GM21717 (cell line): ENCODE data around the gene KNTC1.
"Not testable (repeated sequence)": the region's sequence is repeated elsewhere in the genome, so short reads cannot be mapped to it uniquely, and the experiment has no call there.

Experiments
- ATAC-seq: cut with Tn5 transposase; IDR thresholded peaks from one replicate; pipeline ENCODE4 v1.9.1; 2021; ENCODE audit warnings: mild to moderate bottlenecking, moderate library complexity; ENCODE audit not compliant: unreplicated experiment

The KNTC1 gene, protein sequence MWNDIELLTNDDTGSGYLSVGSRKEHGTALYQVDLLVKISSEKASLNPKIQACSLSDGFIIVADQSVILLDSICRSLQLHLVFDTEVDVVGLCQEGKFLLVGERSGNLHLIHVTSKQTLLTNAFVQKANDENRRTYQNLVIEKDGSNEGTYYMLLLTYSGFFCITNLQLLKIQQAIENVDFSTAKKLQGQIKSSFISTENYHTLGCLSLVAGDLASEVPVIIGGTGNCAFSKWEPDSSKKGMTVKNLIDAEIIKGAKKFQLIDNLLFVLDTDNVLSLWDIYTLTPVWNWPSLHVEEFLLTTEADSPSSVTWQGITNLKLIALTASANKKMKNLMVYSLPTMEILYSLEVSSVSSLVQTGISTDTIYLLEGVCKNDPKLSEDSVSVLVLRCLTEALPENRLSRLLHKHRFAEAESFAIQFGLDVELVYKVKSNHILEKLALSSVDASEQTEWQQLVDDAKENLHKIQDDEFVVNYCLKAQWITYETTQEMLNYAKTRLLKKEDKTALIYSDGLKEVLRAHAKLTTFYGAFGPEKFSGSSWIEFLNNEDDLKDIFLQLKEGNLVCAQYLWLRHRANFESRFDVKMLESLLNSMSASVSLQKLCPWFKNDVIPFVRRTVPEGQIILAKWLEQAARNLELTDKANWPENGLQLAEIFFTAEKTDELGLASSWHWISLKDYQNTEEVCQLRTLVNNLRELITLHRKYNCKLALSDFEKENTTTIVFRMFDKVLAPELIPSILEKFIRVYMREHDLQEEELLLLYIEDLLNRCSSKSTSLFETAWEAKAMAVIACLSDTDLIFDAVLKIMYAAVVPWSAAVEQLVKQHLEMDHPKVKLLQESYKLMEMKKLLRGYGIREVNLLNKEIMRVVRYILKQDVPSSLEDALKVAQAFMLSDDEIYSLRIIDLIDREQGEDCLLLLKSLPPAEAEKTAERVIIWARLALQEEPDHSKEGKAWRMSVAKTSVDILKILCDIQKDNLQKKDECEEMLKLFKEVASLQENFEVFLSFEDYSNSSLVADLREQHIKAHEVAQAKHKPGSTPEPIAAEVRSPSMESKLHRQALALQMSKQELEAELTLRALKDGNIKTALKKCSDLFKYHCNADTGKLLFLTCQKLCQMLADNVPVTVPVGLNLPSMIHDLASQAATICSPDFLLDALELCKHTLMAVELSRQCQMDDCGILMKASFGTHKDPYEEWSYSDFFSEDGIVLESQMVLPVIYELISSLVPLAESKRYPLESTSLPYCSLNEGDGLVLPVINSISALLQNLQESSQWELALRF (N-terminal part only)

GRCh38 chr12:122526683-122527477, at the start of gene KNTC1, which contains the start of gene RSRC2:
TSS of gene KNTC1 (plus strand) at chr12:122527249. CDS start at chr12:122530064, 2,815 bp downstream.
TSS of gene RSRC2 (minus strand) at chr12:122526936. CDS start at chr12:122526853, 83 bp downstream.
- ATAC-seq = peak; percentile 89

- no peak for ATAC-seq
These were observed 46.3 kb upstream of the KNTC1 start for GRCh38 chr12:122480753-122481152.

GRCh38 chr12:122481861-122482260, 45.2 kb upstream of the KNTC1 start:
- no peak for ATAC-seq

- ATAC-seq = no peak
These were observed 43.1 kb upstream of the KNTC1 start for GRCh38 chr12:122483969-122484368.

DNA sequence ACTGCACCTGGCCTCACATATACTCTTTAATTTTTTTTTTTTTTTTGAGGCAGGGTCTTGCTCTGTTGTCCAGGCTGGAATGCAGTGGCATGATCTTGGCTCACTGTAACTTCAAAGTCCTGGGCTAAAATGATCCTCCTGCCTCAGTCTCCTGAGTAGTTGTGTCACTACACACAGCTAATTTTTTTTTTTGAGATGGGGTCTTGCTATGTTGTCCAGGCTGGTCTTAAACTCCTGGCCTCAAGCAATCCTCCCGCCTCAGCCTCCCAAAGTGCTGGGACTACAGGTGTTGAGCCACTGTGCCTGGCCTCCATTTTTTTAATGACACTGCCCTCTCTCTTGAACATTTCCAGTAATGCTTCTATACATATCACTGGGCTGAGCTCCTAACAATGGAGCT, 42.7 kb upstream of the KNTC1 start:
- not testable (repeated sequence) for ATAC-seq

DNA sequence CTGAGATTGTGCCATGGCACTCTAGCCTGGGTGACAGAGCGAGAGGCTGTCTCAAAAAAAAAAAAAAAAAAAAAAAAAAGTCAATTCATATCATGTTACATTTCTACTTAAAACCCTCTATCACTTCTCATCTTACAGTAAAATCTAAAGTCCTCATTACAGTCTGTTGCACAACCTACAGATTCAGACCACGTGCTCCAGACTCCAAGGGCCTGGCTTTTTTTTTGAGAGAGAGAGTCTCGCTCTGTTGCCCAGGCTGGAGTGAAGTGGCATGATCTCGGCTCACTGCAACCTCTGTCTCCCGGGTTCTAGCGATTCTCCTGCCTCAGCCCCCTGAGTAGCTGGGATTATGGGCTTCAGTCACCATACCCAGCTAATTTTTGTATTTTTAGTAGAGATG, 40.7 kb upstream of the KNTC1 start:
- ATAC-seq = not testable (repeated sequence)

DNA sequence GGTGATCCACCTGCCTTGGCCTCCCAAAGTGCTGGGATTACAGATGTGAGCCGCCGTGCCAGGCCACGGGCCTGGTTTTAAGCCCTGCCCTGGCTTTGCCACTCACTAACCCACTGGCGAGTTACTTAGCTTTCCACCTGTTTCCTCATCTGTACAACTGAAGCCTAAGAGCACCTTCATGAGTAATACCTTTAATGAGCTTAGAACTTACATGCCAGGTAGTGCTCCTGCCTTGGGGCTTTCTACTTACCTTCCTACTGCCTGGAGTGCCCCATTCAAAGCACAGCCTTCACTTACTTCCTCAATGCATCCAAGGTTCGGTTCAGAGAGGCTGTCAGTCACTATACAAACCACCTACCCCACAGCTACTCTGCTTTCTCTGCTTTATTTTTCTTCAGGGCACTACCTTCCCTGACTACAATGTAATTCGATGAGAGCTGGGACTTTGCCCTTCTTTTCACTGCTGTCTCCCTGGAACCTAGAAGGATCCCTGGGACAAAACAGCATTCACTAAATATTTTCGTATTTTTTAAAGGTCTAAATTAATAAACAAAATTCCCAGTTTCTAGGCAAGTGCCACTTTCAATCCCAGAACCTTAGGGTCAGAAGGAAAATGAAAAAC, 40.1 kb upstream of the KNTC1 start:
- ATAC-seq = no peak

- not testable (repeated sequence) for ATAC-seq
These were observed 39.2 kb upstream of the KNTC1 start for GRCh38 chr12:122487807-122488206.

- ATAC-seq = no peak
These were observed 38.0 kb upstream of the KNTC1 start for GRCh38 chr12:122489038-122489437.

DNA sequence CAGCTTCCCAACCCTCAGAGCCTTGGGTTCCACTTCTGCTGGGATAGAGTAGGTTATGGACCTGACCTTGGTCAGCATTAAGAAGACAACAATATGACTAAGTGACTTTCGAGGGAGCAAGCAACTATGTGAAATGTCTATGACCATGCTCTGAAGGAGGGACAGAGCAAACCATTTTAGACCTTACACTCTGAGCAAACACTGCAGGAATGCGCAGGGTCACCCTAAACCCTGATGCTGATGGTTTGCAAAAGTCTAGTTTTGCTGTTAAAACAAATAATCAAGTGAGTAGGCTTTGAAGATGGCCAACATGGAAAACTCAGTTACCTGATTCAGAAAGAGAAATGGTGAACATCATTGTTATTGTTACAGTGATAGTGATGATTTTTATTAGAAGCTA, 35.1 kb upstream of the KNTC1 start:
- no peak for ATAC-seq

GRCh38 chr12:122493222-122493621, 33.8 kb upstream of the KNTC1 start:
- ATAC-seq = not testable (repeated sequence)

DNA sequence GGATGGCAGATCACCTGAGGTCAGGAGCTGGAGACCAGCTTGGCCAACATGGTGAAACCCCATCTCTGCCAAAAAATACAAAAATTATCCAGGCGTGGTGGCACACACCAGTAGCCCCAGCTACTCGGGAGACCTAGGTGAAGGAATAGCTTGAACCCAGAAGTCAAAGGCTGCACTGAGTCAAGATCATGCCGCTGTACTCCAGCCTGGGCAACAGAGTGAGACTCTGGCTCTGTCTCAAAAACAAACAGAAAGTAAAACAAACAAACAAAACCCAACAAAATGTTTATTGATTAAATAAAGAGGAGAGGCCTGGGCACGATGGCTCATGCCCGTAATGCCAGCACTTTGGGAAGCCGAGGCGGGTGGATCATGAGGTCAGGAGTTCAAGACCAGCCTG, 31.8 kb upstream of the KNTC1 start:
- ATAC-seq = no peak

GRCh38 chr12:122499991-122500684, 26.9 kb upstream of the KNTC1 start:
- ATAC-seq = peak; percentile 17

DNA sequence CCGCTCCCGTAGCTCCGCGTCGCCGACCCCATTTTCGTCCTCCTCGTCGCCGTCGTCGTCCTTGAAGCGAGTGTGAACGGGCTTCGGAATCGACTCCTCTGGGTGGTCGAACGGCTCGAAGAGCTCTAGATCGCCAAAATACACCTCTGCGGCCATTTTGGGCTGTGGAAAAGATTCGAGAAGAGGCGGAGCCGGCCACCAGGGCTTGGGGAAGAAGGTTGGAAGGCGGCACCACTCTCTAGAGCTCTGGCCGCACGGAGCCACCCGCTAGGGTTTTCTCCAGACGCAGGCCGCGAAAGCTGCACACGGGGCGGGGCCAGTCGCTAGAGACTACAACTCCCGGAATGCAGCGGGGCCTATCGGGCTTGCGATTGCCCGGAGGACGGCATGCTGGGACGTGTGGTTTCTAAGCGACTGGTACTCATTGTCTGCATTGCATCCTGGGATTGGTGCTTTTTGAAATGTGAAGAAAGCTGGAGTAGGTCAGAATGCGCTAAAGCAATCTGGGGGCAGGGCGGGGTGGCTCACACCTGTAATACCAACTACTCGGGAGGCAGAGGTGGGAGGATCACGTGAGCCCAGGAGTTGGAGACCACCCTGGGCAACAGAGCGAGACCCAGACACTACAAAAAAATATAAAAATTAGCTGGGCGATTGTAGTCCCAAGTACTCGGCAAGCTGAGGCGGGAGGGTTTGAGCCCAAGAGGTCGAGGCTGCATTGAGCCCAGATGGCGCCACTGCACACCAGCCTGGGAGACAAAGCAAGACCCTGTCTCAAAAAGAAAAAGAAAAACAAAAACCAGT, 26.2 kb upstream of the KNTC1 start, which contains the start of gene ZCCHC8:
Gene ZCCHC8 (minus strand): TSS at position 248 of the 804 bp plus-strand sequence. CDS start 92 bp downstream, at position 156.
- peak; percentile 88 for ATAC-seq

DNA sequence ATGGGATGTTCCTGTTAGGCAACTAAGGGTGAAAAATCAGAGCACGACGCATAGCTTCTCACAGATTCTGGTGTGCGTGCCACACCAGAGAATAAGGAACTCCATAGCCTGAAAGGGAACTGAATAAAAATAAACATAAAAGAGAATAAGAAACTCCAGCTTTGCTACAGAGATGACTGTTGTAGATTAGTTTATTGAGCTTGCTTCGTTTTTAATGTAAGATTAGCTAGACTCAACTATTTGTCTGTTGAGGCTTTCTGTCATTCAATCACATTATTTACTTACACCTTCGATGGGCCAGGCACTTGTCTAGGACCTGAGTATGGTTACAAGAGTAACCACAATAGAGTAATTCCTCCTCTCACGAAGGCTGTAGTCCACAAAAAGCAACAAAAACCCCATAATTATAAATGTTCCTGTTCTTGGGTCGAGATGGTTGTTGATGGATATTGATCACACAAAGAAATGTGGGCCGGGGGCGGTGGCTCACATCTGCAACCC, 25.5 kb upstream of the KNTC1 start:
- no peak for ATAC-seq

DNA sequence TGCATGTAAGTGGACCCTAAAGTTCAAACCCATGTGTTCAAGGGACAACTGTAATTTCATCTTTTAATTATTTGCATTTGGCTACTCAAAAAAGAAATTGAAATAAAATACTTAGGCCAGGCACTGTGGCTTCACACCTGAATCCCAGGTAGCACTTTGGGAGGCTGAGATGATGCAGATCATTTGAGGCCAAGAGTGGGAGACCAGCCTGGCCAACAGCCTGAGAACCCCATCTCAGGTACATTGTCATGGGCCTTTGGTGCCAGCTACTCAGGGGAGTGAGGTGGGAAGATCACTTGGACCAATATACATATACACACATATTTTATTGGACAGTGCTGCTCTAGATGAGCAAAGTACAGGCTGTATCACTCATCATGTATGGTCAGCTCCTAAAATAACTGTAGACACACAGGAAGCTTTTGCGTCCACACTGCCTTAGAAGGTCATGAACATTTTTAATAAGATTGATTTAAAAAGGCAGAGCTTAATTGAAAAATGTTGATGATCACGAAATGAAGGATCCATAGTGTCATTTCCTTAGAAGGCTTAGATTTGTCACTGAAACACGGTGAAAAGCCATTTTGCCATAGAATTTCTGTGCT, 23.8 kb upstream of the KNTC1 start:
- no peak for ATAC-seq

GRCh38 chr12:122503783-122504590, 23.1 kb upstream of the KNTC1 start:
- ATAC-seq = no peak
